Measurements from ENCODE around the gene YWHAQ.
"Not testable (repeated sequence)": the region's sequence is repeated elsewhere in the genome, so short reads cannot be mapped to it uniquely, and the experiment has no call there.

The YWHAQ gene

GRCh38 chr2:9560628-9561027, 70.2 kb downstream of the YWHAQ start:
- Mint-ChIP-seq H3K36me3 (no peaks in the 10 kb centered on the region), H3K27me3 (no peaks in the 10 kb centered on the region), H3K4me1 (peaks cover 19% of the 10 kb centered on the region), H3K9me3 (no peaks in the 10 kb centered on the region), H3K4me3 (no peak overlapping the region), H3K27ac (no peak overlapping the region)

- Mint-ChIP-seq H3K27me3 (no peaks in the 10 kb centered on the region), H3K4me1 (peaks cover 33% of the 10 kb centered on the region), H3K36me3 (peaks cover 6% of the 10 kb centered on the region), H3K9me3 (no peaks in the 10 kb centered on the region), H3K4me3 (no peak overlapping the region), H3K27ac (peak overlapping the region; percentile 59)
Measured at GRCh38 chr2:9558948-9559381, 71.8 kb downstream of the YWHAQ start.

GRCh38 chr2:9556121-9556743, 74.6 kb downstream of the YWHAQ start:
- peak overlapping the region; percentile 100 for H3K4me3 Mint-ChIP-seq
- H3K36me3 Mint-ChIP-seq, result peaks cover 7% of the 10 kb centered on the region
- H3K4me1 Mint-ChIP-seq, result peaks cover 55% of the 10 kb centered on the region
- H3K9me3 Mint-ChIP-seq, result no peaks in the 10 kb centered on the region
- H3K27me3 Mint-ChIP-seq, result no peaks in the 10 kb centered on the region
- H3K27ac Mint-ChIP-seq, result peak overlapping the region; percentile 93

GRCh38 chr2:9555297-9556120, 75.3 kb downstream of the YWHAQ start, which contains the start of gene ADAM17:
ADAM17 (minus strand) TSS chr2:9555830; CDS start chr2:9555605, 225 bp downstream.
- peak within 1 kb of the TSS; percentile 93 for H3K27ac Mint-ChIP-seq
- peaks cover 59% of the 10 kb centered on the region for H3K4me1 Mint-ChIP-seq
- no peaks in the 10 kb centered on the region for H3K9me3 Mint-ChIP-seq
- H3K27me3 Mint-ChIP-seq, result no peaks in the 10 kb centered on the region
- H3K4me3 Mint-ChIP-seq, result peak within 1 kb of the TSS; percentile 100
- H3K36me3 Mint-ChIP-seq, result peaks cover 7% of the 10 kb centered on the region

- H3K9me3 Mint-ChIP-seq, result no peaks in the 10 kb centered on the region
- H3K4me1 Mint-ChIP-seq, result peaks cover 61% of the 10 kb centered on the region
- H3K36me3 Mint-ChIP-seq, result peaks cover 7% of the 10 kb centered on the region
- peak overlapping the region; percentile 100 for H3K4me3 Mint-ChIP-seq
- no peaks in the 10 kb centered on the region for H3K27me3 Mint-ChIP-seq
- peak overlapping the region; percentile 93 for H3K27ac Mint-ChIP-seq
Measured at GRCh38 chr2:9554921-9555296, 75.9 kb downstream of the YWHAQ start.

GRCh38 chr2:9552219-9553178, 78.3 kb downstream of the YWHAQ start:
- Mint-ChIP-seq H3K4me1 (peaks cover 72% of the 10 kb centered on the region), H3K27ac (peak overlapping the region; percentile 89), H3K27me3 (no peaks in the 10 kb centered on the region), H3K4me3 (peak overlapping the region; percentile 100), H3K36me3 (peaks cover 7% of the 10 kb centered on the region), H3K9me3 (no peaks in the 10 kb centered on the region)

GRCh38 chr2:9550859-9551391, 79.9 kb downstream of the YWHAQ start:
- not testable (repeated sequence) for H3K9me3 Mint-ChIP-seq, H3K27me3 Mint-ChIP-seq
- Mint-ChIP-seq H3K4me3 (peak overlapping the region; percentile 53), H3K27ac (peak overlapping the region; percentile 14), H3K4me1 (peaks cover 74% of the 10 kb centered on the region), H3K36me3 (peaks cover 11% of the 10 kb centered on the region)

- Mint-ChIP-seq H3K27me3 (no peaks in the 10 kb centered on the region), H3K4me1 (peaks cover 76% of the 10 kb centered on the region), H3K4me3 (peak overlapping the region; percentile 55), H3K27ac (peak overlapping the region; percentile 63), H3K36me3 (peaks cover 11% of the 10 kb centered on the region), H3K9me3 (no peaks in the 10 kb centered on the region)
Measured at GRCh38 chr2:9549420-9549819, 81.4 kb downstream of the YWHAQ start.

GRCh38 chr2:9548506-9548905, 82.3 kb downstream of the YWHAQ start:
- Mint-ChIP-seq H3K36me3 (peaks cover 11% of the 10 kb centered on the region), H3K27ac (peak overlapping the region; percentile 87), H3K4me3 (peak overlapping the region; percentile 72), H3K27me3 (no peaks in the 10 kb centered on the region), H3K4me1 (peaks cover 76% of the 10 kb centered on the region), H3K9me3 (no peaks in the 10 kb centered on the region)

GRCh38 chr2:9547262-9547991, 83.4 kb downstream of the YWHAQ start:
- H3K4me1 Mint-ChIP-seq, result peaks cover 75% of the 10 kb centered on the region
- H3K4me3 Mint-ChIP-seq, result peak overlapping the region; percentile 72
- no peaks in the 10 kb centered on the region for H3K9me3 Mint-ChIP-seq
- H3K27me3 Mint-ChIP-seq, result no peaks in the 10 kb centered on the region
- peak overlapping the region; percentile 90 for H3K27ac Mint-ChIP-seq
- peaks cover 15% of the 10 kb centered on the region for H3K36me3 Mint-ChIP-seq

GRCh38 chr2:9545502-9545901, 85.3 kb downstream of the YWHAQ start:
- H3K27me3 Mint-ChIP-seq, result no peaks in the 10 kb centered on the region
- H3K27ac Mint-ChIP-seq, result no peak overlapping the region
- no peak overlapping the region for H3K4me3 Mint-ChIP-seq
- H3K9me3 Mint-ChIP-seq, result no peaks in the 10 kb centered on the region
- peaks cover 15% of the 10 kb centered on the region for H3K36me3 Mint-ChIP-seq
- peaks cover 66% of the 10 kb centered on the region for H3K4me1 Mint-ChIP-seq

- Mint-ChIP-seq H3K4me3 (peak overlapping the region; percentile 16), H3K36me3 (peaks cover 20% of the 10 kb centered on the region), H3K27ac (peak overlapping the region; percentile 52), H3K9me3 (no peaks in the 10 kb centered on the region), H3K4me1 (peaks cover 69% of the 10 kb centered on the region), H3K27me3 (no peaks in the 10 kb centered on the region)
Measured at GRCh38 chr2:9543557-9543956, 87.2 kb downstream of the YWHAQ start.

GRCh38 chr2:9539531-9539930, 91.3 kb downstream of the YWHAQ start:
- Mint-ChIP-seq H3K9me3 (no peaks in the 10 kb centered on the region), H3K36me3 (peaks cover 13% of the 10 kb centered on the region), H3K4me1 (peaks cover 51% of the 10 kb centered on the region), H3K27me3 (no peaks in the 10 kb centered on the region), H3K27ac (no peak overlapping the region), H3K4me3 (no peak overlapping the region)

GRCh38 chr2:9538000-9538507, 92.7 kb downstream of the YWHAQ start:
- Mint-ChIP-seq H3K36me3 (peaks cover 10% of the 10 kb centered on the region), H3K9me3 (no peaks in the 10 kb centered on the region), H3K4me1 (peaks cover 43% of the 10 kb centered on the region), H3K4me3 (no peak overlapping the region), H3K27me3 (no peaks in the 10 kb centered on the region), H3K27ac (no peak overlapping the region)

All from activated naive CD4-positive, alpha-beta T cell treated with anti-CD3 and anti-CD28 coated beads, Interleukin-2, amount 50 U/mL, for 24 hours (primary cell).